Liver (tissue), 3 donors: ENCODE data around the gene DAB1.
"Not testable (repeated sequence)": the region's sequence is repeated elsewhere in the genome, so short reads cannot be mapped to it uniquely, and the experiment has no call there.

ENCODE experiments used
- ATF3 ChIP-seq: IDR thresholded peaks from 2 replicates; pipeline ENCODE4 v1.6.1; 2016; ENCODE audit warnings: antibody characterized with exemption
- CTCF ChIP-seq: fragments of 150-350 bp; IDR thresholded peaks from 2 replicates; pipeline ENCODE4 v1.5.1; 2017; ENCODE audit warnings: improper control_type of control experiment, low read depth, low read length; ENCODE audit not compliant: missing input control
- FOXA1 ChIP-seq: IDR thresholded peaks from 2 replicates; pipeline ENCODE4 v1.6.1; 2016; ENCODE audit warnings: antibody characterized with exemption
- GABPA ChIP-seq, 2 donors: IDR thresholded peaks in 1 of 2; conservative IDR thresholded peaks in 1 of 2; 2 replicates each; pipeline ENCODE4 v1.6.1; 2016; ENCODE audit warnings: antibody characterized with exemption in 2 of 2, mild to moderate bottlenecking in 1 of 2, moderate library complexity in 1 of 2
- JUND ChIP-seq, 2 donors: IDR thresholded peaks; 2 replicates each; pipeline ENCODE4 v1.6.1; 2016; ENCODE audit warnings: antibody characterized with exemption in 2 of 2
- NR2F2 ChIP-seq: IDR thresholded peaks from 2 replicates; pipeline ENCODE4 v1.6.1; 2016; ENCODE audit warnings: antibody characterized with exemption
- RXRA ChIP-seq, 2 donors: IDR thresholded peaks; 2 replicates each; pipeline ENCODE4 v1.6.1; 2017 to 2018; ENCODE audit warnings: antibody characterized with exemption in 2 of 2, mild to moderate bottlenecking in 1 of 2
- YY1 ChIP-seq: IDR thresholded peaks from 2 replicates; pipeline ENCODE4 v1.6.1; 2016; ENCODE audit warnings: antibody characterized with exemption, mild to moderate bottlenecking
- ZBTB33 ChIP-seq: IDR thresholded peaks from 2 replicates; pipeline ENCODE4 v1.6.1; 2016; ENCODE audit warnings: antibody characterized with exemption
- donor health status: healthy.
- donor health status: healthy.

- not testable (repeated sequence) for TF ChIP-seq CTCF; YY1; RXRA (IDR thresholded peaks at IDR 0.05); ATF3; GABPA (IDR thresholded peaks at IDR 0.05 in 1 of 2, conservative IDR thresholded peaks at IDR 0.05 in 1 of 2); FOXA1; NR2F2; ZBTB33; JUND (IDR thresholded peaks at IDR 0.05)
Observed at GRCh38 chr1:57087660-57088059, 336.2 kb downstream of the DAB1 start.
